HG02763 (cell line): Measurements from ENCODE around the gene MPRIP.
"Not testable (repeated sequence)": the region's sequence is repeated elsewhere in the genome, so short reads cannot be mapped to it uniquely, and the experiment has no call there.

ENCODE experiments used
- ATAC-seq: cut with Tn5 transposase; IDR thresholded peaks from one replicate; pipeline ENCODE4 v1.9.1; 2021; ENCODE audit warnings: mild to moderate bottlenecking, moderate library complexity; ENCODE audit not compliant: unreplicated experiment

MPRIP gene

GRCh38 chr17:17158506-17158905, 116.2 kb downstream of the MPRIP start:
- ATAC-seq, result not testable (repeated sequence)

- no peak for ATAC-seq
Observed at GRCh38 chr17:17159571-17159970, 117.3 kb downstream of the MPRIP start.

GRCh38 chr17:17161121-17161520, 118.9 kb downstream of the MPRIP start:
- no peak for ATAC-seq

- ATAC-seq, result no peak
Observed at GRCh38 chr17:17161759-17162158, 119.5 kb downstream of the MPRIP start.

GRCh38 chr17:17164156-17164555, 121.9 kb downstream of the MPRIP start:
- no peak for ATAC-seq

GRCh38 chr17:17164676-17165075, 122.4 kb downstream of the MPRIP start:
- ATAC-seq, result no peak

GRCh38 chr17:17165666-17166308, 123.5 kb downstream of the MPRIP start:
- no peak for ATAC-seq

GRCh38 chr17:17166446-17166845, 124.2 kb downstream of the MPRIP start:
- no peak for ATAC-seq

GRCh38 chr17:17167356-17167755, 125.1 kb downstream of the MPRIP start:
- no peak for ATAC-seq

- ATAC-seq, result no peak
Observed at GRCh38 chr17:17167986-17168385, 125.7 kb downstream of the MPRIP start.

GRCh38 chr17:17168401-17168800, 126.1 kb downstream of the MPRIP start:
- no peak for ATAC-seq

- ATAC-seq, result no peak
Observed at GRCh38 chr17:17169396-17169795, 127.1 kb downstream of the MPRIP start.

GRCh38 chr17:17170346-17170985, 128.2 kb downstream of the MPRIP start:
- no peak for ATAC-seq

GRCh38 chr17:17171186-17171585, 128.9 kb downstream of the MPRIP start:
- no peak for ATAC-seq

- ATAC-seq, result no peak
Observed at GRCh38 chr17:17172001-17172939, 130.0 kb downstream of the MPRIP start.

GRCh38 chr17:17172990-17173389, 130.7 kb downstream of the MPRIP start:
- no peak for ATAC-seq

- ATAC-seq, result no peak
Observed at GRCh38 chr17:17173921-17174320, 131.7 kb downstream of the MPRIP start.

- ATAC-seq, result no peak
Observed at GRCh38 chr17:17175340-17175739, 133.1 kb downstream of the MPRIP start.

- ATAC-seq, result no peak
Observed at GRCh38 chr17:17175917-17176316, 133.7 kb downstream of the MPRIP start.

- ATAC-seq, result no peak
Observed at GRCh38 chr17:17176341-17176740, 134.1 kb downstream of the MPRIP start.

- no peak for ATAC-seq
Observed at GRCh38 chr17:17177176-17177575, 134.9 kb downstream of the MPRIP start.

- ATAC-seq, result no peak
Observed at GRCh38 chr17:17179371-17179827, 137.1 kb downstream of the MPRIP start.
